ENCODE data around the gene CD300A.
"Not testable (repeated sequence)": the region's sequence is repeated elsewhere in the genome, so short reads cannot be mapped to it uniquely, and the experiment has no call there.

The CD300A gene

DNA sequence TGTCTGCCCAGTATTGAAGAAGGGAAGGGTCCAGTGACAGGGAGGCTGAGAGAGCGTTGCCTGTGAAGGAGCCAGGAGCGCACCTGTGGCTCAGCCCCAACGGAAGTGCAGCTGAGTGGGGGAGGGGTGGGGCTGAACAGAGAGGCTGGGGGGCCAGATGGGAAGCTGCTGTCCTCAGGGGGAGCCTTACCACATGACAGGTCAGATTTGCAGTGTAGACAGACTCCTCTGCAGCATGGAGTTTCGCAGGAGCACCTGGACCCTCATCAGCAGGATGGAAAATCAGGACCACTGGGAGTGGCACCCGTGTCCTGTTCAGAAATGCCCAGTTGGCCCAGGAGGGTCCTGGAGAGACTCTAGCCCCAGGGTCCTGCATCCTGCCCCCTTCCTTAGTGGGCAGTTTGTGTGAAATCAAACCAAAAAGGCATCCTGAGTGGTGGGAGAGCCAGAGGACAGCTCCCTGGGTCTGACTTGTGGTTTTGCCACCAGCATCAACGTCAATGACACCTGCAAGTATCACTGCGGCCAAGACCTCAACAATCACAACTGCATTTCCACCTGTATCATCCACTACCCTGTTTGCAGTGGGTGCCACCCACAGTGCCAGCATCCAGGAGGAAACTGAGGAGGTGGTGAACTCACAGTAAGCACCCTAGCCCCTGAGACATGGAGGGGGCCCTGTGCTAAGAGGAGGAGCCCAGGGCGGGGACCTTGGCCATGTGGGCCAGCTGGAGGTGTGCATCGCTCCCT, 7.8 kb downstream of the CD300A start:
- H3K4me3 ChIP-seq (ENCODE audit: low read length): no peak overlapping the region
- no peaks in the 10 kb centered on the region for H3K27me3 ChIP-seq (ENCODE audit: control insufficient read depth, insufficient read depth, low read length)
- no peaks in the 10 kb centered on the region for H3K4me1 ChIP-seq (ENCODE audit: control insufficient read depth, insufficient read depth, low read length)

DNA sequence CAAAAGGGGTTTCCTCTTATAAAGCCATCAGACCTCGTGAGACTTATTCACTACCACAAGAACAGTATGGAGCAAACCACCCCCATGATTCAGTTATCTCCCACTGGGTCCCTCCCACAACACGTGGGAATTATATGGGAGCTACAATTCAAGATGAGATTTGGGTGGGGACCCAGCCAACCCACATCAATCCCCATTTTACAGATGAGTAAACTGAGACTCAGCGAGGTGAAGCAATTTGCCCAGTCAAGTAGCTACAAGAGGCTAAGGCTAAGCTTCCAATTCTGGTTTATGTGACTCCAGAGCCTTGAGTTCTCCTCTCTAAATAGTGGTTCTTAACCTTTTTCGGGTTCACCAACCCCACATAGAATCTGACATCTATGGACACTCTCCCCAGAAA, 8.8 kb downstream of the CD300A start:
- H3K36me3 ChIP-seq (ENCODE audit: insufficient read depth, low read length): no peaks in the 10 kb centered on the region
- H3K27me3 ChIP-seq (ENCODE audit: control insufficient read depth, insufficient read depth, low read length): no peaks in the 10 kb centered on the region
- H3K4me2 ChIP-seq (ENCODE audit: low read length): no peak overlapping the region
- no peak overlapping the region for H3K4me3 ChIP-seq (ENCODE audit: low read length)
- no peak overlapping the region for H3K9ac ChIP-seq (ENCODE audit: low read depth, low read length)
- H3K9me3 ChIP-seq (replicated peaks; ENCODE audit: low read length): no peaks in the 10 kb centered on the region
- no peaks in the 10 kb centered on the region for H3K4me1 ChIP-seq (ENCODE audit: control insufficient read depth, insufficient read depth, low read length)

More for the DNA sequence above, 7.8 kb downstream of the CD300A start:
- no peak overlapping the region for H3K9ac ChIP-seq (ENCODE audit: low read depth, low read length)
- H3K36me3 ChIP-seq (ENCODE audit: insufficient read depth, low read length): no peaks in the 10 kb centered on the region
- H3K9me3 ChIP-seq (replicated peaks; ENCODE audit: low read length): no peaks in the 10 kb centered on the region
- no peak overlapping the region for H3K4me2 ChIP-seq (ENCODE audit: low read length)

DNA sequence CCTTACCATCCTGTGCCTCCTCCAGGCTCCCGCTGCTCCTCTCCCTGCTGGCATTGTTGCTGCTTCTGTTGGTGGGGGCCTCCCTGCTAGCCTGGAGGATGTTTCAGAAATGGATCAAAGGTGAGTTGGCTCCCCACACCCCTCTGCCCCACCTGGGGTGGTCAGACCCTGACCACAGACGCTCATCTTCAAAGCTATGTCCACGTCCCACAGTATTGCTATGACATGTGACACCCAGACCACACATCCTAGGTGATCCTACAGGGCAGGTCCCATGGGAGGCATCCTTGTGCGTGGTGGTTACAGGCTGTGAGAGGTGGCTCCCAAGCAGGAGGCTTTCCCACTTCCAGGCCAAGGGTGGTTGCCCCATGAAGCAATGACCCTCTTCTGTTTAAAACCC, 11.0 kb downstream of the CD300A start:
- no peaks in the 10 kb centered on the region for H3K36me3 ChIP-seq (ENCODE audit: insufficient read depth, low read length)
- no peaks in the 10 kb centered on the region for H3K4me1 ChIP-seq (ENCODE audit: control insufficient read depth, insufficient read depth, low read length)
- no peaks in the 10 kb centered on the region for H3K27me3 ChIP-seq (ENCODE audit: control insufficient read depth, insufficient read depth, low read length)

DNA sequence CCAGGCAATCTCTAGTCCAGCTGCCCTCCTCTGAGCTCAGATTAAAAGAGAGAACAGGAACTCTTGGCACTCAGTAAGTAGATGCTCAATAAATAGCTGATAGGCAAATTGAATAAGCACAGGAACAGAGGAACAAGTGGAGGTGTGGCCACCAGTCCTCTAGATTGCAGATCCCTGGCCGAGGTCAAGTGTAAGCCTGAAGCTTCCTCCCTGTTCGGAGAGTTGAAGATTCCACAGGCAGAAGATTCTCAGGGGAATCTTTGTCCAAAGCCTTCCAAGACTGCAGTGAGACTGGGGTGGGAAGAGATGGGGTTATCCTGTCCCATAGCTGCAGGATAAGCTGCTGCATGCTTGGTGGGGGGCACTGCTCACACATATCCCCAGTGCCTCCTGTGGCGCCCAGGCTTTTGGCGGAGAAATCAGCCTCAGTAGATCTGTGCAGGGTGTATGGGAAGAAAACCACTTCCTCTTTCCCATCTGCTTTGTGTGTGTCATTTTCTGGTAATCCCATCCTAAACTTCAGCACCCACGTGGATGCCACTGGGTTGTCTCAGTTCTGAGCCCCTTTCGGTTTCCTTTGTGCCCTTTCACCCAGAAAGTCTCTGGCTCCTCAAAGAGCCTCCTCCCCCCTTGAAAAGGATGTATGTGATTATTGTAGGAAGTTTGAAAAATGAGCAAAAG, 12.1 kb downstream of the CD300A start:
- H3K36me3 ChIP-seq (ENCODE audit: insufficient read depth, low read length): no peaks in the 10 kb centered on the region
- H3K27me3 ChIP-seq (ENCODE audit: control insufficient read depth, insufficient read depth, low read length): no peaks in the 10 kb centered on the region
- H3K4me2 ChIP-seq (ENCODE audit: low read length): no peak overlapping the region
- H3K9ac ChIP-seq (ENCODE audit: low read depth, low read length): no peak overlapping the region
- no peaks in the 10 kb centered on the region for H3K9me3 ChIP-seq (replicated peaks; ENCODE audit: low read length)
- no peaks in the 10 kb centered on the region for H3K4me1 ChIP-seq (ENCODE audit: control insufficient read depth, insufficient read depth, low read length)
- H3K4me3 ChIP-seq (ENCODE audit: low read length): no peak overlapping the region

More for the DNA sequence above, 11.0 kb downstream of the CD300A start:
- Histone ChIP-seq H3K9ac (ENCODE audit: low read depth, low read length) (no peak overlapping the region), H3K4me2 (ENCODE audit: low read length) (no peak overlapping the region), H3K9me3 (replicated peaks; ENCODE audit: low read length) (no peaks in the 10 kb centered on the region), H3K4me3 (ENCODE audit: low read length) (no peak overlapping the region)

DNA sequence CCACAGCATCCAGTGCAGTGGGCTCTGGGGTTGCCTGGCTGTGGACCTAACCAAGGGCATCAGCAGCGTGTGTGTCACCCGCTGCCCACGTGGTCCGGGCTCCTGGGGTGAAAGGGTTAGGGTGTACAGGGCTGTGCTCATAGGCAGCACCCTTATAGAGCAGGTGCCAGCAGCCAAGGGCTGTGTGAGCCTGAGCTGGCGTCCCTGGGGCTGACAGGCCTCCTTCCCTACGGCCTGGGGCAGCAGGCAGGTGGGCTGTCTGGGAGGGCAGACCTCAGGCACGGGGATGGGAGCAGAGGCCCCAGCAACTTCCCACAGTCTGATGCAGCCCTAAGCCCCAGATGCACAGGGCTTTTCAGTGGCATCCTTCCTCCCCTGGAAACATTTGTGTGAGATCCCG, 13.9 kb downstream of the CD300A start:
- H3K4me2 ChIP-seq (ENCODE audit: low read length): no peak overlapping the region
- no peaks in the 10 kb centered on the region for H3K4me1 ChIP-seq (ENCODE audit: control insufficient read depth, insufficient read depth, low read length)
- H3K27me3 ChIP-seq (ENCODE audit: control insufficient read depth, insufficient read depth, low read length): no peaks in the 10 kb centered on the region
- H3K9ac ChIP-seq (ENCODE audit: low read depth, low read length): no peak overlapping the region
- H3K36me3 ChIP-seq (ENCODE audit: insufficient read depth, low read length): no peaks in the 10 kb centered on the region
- H3K9me3 ChIP-seq (replicated peaks; ENCODE audit: low read length): no peaks in the 10 kb centered on the region
- H3K4me3 ChIP-seq (ENCODE audit: low read length): no peak overlapping the region

DNA sequence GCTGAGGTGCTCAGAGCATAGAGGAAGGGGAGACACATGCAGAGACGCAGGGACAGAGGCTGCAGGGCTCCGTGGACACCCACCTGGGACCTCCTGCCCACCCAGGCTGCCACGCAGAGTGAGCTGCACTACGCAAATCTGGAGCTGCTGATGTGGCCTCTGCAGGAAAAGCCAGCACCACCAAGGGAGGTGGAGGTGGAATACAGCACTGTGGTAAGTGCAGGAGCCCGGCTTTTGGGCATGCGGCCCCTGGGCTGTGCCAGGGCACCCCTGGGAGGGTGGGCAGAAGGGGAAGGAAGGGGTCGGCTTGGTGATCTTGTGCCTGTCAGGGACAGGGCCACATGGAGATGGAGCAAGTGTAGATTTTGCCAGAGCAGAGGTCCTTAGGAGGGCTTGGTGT, 15.2 kb downstream of the CD300A start:
- no peaks in the 10 kb centered on the region for H3K36me3 ChIP-seq (ENCODE audit: insufficient read depth, low read length)
- H3K9ac ChIP-seq (ENCODE audit: low read depth, low read length): no peak overlapping the region
- no peaks in the 10 kb centered on the region for H3K4me1 ChIP-seq (ENCODE audit: control insufficient read depth, insufficient read depth, low read length)

DNA sequence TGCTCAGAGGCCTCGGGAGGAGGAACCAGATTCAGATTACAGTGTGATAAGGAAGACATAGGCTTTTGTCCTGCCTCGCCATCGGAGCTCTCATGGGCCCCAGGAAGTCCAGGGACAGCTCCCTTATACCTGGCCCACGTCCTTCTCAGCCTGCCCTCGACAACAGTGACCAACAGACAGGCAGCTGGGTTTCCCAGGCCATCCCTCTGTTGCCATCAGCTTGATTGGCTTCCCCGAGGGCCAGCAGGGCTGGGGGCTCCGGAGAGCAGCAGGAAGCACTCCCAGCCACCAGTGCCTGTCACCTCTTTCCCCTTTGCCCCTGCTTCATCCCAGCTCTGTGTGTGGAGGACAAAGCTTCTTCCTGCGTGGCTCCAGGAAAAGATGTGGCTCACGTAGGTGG, 17.6 kb downstream of the CD300A start:
- H3K27me3 ChIP-seq (ENCODE audit: control insufficient read depth, insufficient read depth, low read length): no peaks in the 10 kb centered on the region
- no peaks in the 10 kb centered on the region for H3K9me3 ChIP-seq (replicated peaks; ENCODE audit: low read length)
- H3K9ac ChIP-seq (ENCODE audit: low read depth, low read length): no peak overlapping the region
- no peak overlapping the region for H3K4me3 ChIP-seq (ENCODE audit: low read length)
- no peaks in the 10 kb centered on the region for H3K4me1 ChIP-seq (ENCODE audit: control insufficient read depth, insufficient read depth, low read length)
- no peak overlapping the region for H3K4me2 ChIP-seq (ENCODE audit: low read length)
- H3K36me3 ChIP-seq (ENCODE audit: insufficient read depth, low read length): no peaks in the 10 kb centered on the region

More for the DNA sequence above, 15.2 kb downstream of the CD300A start:
- Histone ChIP-seq H3K9me3 (replicated peaks; ENCODE audit: low read length) (no peaks in the 10 kb centered on the region), H3K4me3 (ENCODE audit: low read length) (no peak overlapping the region), H3K4me2 (ENCODE audit: low read length) (no peak overlapping the region), H3K27me3 (ENCODE audit: control insufficient read depth, insufficient read depth, low read length) (no peaks in the 10 kb centered on the region)

DNA sequence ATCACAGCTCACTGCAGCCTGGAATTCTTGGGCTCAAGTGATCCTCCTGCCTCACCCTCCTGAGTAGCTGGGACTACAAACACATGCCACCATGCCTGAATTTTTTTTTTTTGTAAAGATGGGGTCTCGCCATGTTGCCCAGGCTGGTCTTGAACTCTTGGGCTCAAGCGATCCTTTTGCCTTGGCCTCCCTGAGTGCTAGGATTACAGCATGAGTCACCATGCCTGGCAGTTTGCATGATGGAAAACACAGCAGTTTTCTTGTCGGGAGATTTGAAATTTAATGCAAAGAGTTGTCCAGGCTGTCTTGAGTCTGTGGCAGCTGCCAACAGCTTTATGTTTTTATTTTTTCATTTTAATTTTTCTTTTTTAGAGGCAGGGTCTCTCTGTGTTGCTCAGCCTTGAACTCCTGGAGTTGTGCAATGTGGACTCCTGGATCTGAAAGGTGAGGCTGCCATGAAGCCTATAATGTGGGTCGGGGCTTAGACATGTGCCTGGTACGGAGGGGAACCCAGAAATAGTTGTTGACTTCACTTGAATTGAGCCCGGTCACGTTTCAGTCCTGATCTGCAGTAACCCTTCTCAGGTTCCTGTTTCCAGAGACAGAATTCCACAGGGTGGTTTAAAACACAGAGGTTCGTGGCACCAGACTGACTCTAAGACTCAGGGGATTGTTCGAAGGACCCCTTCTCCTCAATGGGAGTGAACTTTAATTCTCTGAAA, 18.7 kb downstream of the CD300A start:
- Histone ChIP-seq H3K4me2 (ENCODE audit: low read length) (no peak overlapping the region), H3K9ac (ENCODE audit: low read depth, low read length) (no peak overlapping the region), H3K4me3 (ENCODE audit: low read length) (no peak overlapping the region), H3K9me3 (replicated peaks; ENCODE audit: low read length) (no peaks in the 10 kb centered on the region), H3K36me3 (ENCODE audit: insufficient read depth, low read length) (no peaks in the 10 kb centered on the region), H3K4me1 (ENCODE audit: control insufficient read depth, insufficient read depth, low read length) (no peaks in the 10 kb centered on the region), H3K27me3 (ENCODE audit: control insufficient read depth, insufficient read depth, low read length) (no peaks in the 10 kb centered on the region)

DNA sequence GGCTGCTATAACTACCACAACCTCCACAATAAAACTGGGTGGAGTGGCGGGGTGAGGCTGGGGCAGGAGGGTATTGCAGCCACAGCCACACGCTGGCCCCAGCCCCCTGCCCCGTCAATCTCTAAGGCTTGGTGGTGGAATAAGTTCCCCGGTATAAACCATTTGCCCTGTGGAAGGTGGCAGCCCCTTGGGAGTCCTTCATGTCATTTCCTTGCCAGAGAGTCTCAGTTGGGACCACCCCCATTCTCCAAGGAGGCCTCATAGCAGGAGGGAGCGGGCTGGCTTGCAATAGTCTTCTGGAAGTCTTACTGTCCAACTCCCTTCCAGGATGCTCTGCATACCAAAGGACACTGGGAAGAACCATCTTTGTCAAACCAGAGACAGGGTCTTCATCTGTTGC, 19.4 kb downstream of the CD300A start:
- Histone ChIP-seq H3K4me3 (ENCODE audit: low read length) (no peak overlapping the region), H3K27me3 (ENCODE audit: control insufficient read depth, insufficient read depth, low read length) (no peaks in the 10 kb centered on the region), H3K36me3 (ENCODE audit: insufficient read depth, low read length) (no peaks in the 10 kb centered on the region), H3K4me1 (ENCODE audit: control insufficient read depth, insufficient read depth, low read length) (no peaks in the 10 kb centered on the region), H3K9me3 (replicated peaks; ENCODE audit: low read length) (no peaks in the 10 kb centered on the region), H3K4me2 (ENCODE audit: low read length) (no peak overlapping the region), H3K9ac (ENCODE audit: low read depth, low read length) (no peak overlapping the region)

DNA sequence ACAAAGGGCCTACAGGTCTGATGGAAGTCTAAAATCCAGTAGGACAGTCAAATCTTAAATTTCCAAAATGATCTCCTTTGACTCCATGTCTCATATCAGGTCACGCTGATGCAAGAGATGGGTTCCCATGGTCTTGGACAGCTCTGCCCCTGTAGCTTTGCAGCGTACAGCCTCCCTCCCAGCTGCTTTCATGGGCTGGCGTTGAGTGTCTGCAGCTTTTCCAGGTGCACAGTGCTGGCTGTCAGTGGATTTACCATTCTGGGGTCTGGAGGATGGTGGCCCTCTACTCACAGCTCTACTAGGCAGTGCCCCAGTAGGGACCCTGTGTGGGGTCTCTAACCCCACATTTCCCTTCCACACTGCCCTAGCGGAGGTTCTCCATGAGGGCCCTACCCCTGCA, 21.8 kb downstream of the CD300A start:
- H3K9me3 ChIP-seq (replicated peaks; ENCODE audit: low read length); H3K27me3 ChIP-seq (ENCODE audit: control insufficient read depth, insufficient read depth, low read length); H3K36me3 ChIP-seq (ENCODE audit: insufficient read depth, low read length); H3K4me2 ChIP-seq (ENCODE audit: low read length); H3K4me1 ChIP-seq (ENCODE audit: control insufficient read depth, insufficient read depth, low read length); H3K9ac ChIP-seq (ENCODE audit: low read depth, low read length); H3K4me3 ChIP-seq (ENCODE audit: low read length): not testable (repeated sequence)

DNA sequence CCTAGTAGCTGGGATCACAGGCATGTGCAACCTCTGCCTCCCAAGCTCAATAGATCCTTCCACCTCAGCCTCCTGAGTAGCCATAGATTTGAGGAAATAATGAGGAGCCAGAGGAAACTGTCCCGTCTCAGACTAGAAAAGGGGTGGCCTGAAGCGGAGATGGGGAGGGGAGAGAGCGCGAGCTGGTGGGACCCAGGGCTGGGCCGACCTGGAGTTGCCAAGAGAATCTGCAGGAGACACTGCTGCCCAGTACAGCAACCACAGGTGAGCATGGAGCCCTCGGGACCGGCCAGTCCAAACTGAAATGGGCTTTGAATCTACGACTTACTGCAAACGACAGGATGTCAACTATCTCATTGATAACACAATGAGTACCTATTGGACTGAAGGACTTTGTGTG, 24.3 kb downstream of the CD300A start:
- H3K4me1 ChIP-seq (ENCODE audit: control insufficient read depth, insufficient read depth, low read length): no peaks in the 10 kb centered on the region
- H3K4me3 ChIP-seq (ENCODE audit: low read length): no peak overlapping the region
- no peaks in the 10 kb centered on the region for H3K36me3 ChIP-seq (ENCODE audit: insufficient read depth, low read length)
- no peak overlapping the region for H3K9ac ChIP-seq (ENCODE audit: low read depth, low read length)
- no peaks in the 10 kb centered on the region for H3K27me3 ChIP-seq (ENCODE audit: control insufficient read depth, insufficient read depth, low read length)
- H3K9me3 ChIP-seq (replicated peaks; ENCODE audit: low read length): no peaks in the 10 kb centered on the region
- no peak overlapping the region for H3K4me2 ChIP-seq (ENCODE audit: low read length)

Measured in skeletal muscle satellite cell (primary cell).